ENCODE data around the gene MX1. TPM values are rescaled to one million over a fixed set of nuclear protein-coding genes. Genes with fewer than 3 reads are reported as not detected.

MX1 gene
- total RNA-seq, 1 experiment from 2014 or later: 1.8 TPM

DNA sequence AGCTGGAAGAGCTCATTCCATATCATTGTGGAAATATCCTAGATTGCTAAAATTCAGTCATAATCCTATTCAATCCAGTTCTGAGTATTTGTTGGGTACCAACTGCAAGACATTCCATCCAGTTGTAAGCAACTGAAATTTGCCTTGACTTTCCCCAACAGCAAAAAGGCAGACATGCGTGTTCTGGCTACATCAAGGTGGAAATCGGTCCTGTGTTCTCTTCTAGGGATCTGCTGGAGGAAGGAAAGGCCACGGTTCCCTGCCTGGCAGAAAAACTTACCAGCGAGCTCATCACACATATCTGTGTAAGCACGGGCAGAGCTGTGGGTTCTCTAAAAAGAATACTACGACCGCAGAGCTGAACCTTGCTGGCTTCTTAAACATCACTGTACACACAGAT, 17.5 kb downstream of the MX1 start:
- CTCF ChIA-PET: no interaction called here
- TF ChIP-seq, protein P1, sequence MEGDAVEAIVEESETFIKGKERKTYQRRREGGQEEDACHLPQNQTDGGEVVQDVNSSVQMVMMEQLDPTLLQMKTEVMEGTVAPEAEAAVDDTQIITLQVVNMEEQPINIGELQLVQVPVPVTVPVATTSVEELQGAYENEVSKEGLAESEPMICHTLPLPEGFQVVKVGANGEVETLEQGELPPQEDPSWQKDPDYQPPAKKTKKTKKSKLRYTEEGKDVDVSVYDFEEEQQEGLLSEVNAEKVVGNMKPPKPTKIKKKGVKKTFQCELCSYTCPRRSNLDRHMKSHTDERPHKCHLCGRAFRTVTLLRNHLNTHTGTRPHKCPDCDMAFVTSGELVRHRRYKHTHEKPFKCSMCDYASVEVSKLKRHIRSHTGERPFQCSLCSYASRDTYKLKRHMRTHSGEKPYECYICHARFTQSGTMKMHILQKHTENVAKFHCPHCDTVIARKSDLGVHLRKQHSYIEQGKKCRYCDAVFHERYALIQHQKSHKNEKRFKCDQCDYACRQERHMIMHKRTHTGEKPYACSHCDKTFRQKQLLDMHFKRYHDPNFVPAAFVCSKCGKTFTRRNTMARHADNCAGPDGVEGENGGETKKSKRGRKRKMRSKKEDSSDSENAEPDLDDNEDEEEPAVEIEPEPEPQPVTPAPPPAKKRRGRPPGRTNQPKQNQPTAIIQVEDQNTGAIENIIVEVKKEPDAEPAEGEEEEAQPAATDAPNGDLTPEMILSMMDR (IDR thresholded peaks at IDR 0.05; ENCODE audit: unreplicated experiment): no peak
- Mint-ChIP-seq H3K4me1 (ENCODE audit: insufficient read depth, unreplicated experiment) (no peaks in the 10 kb centered on the region), H3K36me3 (ENCODE audit: insufficient read depth, unreplicated experiment) (no peaks in the 10 kb centered on the region), H3K27me3 (ENCODE audit: insufficient read depth, unreplicated experiment) (no peaks in the 10 kb centered on the region), H3K4me3 (ENCODE audit: unreplicated experiment) (no peak overlapping the region), H3K27ac (ENCODE audit: low read depth, unreplicated experiment) (no peak overlapping the region), H3K9me3 (ENCODE audit: unreplicated experiment) (no peaks in the 10 kb centered on the region)
- POLR2A ChIA-PET: no interaction called here
- DNase-seq (ENCODE audit: unreplicated experiment): no peak
- BruUV-seq (replicated peaks): no TSS peak
- intact Hi-C loops (cut with micrococcal nuclease): no loop called here

DNA sequence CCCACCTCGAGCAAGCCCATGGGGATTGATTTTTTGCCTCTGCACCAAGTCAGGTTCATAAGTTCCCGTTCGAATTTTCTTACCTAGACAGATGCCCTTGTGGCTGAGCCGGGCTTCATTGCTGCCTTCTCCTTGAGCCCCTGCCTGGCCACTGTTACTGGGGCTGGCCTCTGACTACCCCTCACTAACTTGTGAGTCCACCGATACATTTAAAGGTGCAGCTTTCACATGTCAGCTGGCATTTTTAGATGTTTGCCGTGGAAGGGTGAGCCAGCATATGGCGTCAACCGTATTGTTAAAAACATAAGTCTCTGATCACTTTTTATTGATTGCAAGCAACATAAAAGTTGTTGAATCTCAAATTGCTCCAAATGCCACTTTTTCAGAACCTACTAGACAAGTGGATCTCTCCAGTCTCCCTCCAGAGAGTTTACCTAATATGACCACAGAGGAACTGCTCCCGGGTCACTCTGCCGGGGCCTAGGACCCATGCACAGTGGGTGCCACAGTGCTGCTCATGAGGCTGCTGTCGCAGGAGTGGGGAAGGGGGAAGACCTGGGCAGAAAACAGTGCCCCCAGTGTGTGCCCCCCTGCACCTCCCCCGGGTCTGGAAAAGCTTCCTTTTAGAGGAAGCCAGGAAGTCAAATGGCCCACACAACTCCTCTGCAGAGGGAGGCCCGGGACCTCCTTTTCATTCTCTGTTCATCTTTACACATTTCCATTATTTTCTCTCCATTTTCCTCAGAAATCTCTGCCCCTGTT, 18.8 kb downstream of the MX1 start:
- Mint-ChIP-seq H3K4me1 (ENCODE audit: insufficient read depth, unreplicated experiment) (no peaks in the 10 kb centered on the region), H3K27me3 (ENCODE audit: insufficient read depth, unreplicated experiment) (no peaks in the 10 kb centered on the region), H3K27ac (ENCODE audit: low read depth, unreplicated experiment) (no peak overlapping the region), H3K36me3 (ENCODE audit: insufficient read depth, unreplicated experiment) (no peaks in the 10 kb centered on the region), H3K4me3 (ENCODE audit: unreplicated experiment) (no peak overlapping the region), H3K9me3 (ENCODE audit: unreplicated experiment) (no peaks in the 10 kb centered on the region)
- ChIA-PET CTCF (interaction anchor here (0.7 to 1.3 kb wide), 3 partner anchors 10 to 323 kb away, joined by 3 to 4 read pairs (median 3); no protein-coding TSS in a partner anchor), POLR2A (interaction anchor here (0.7 kb wide), 1 partner anchor 343 kb away, joined by 3 read pairs; no protein-coding TSS in a partner anchor)
- intact Hi-C loops (cut with micrococcal nuclease): no loop called here
- no TSS peak for BruUV-seq (replicated peaks)
- DNase-seq (ENCODE audit: unreplicated experiment): no peak
- TF ChIP-seq, protein P1 (IDR thresholded peaks at IDR 0.05; ENCODE audit: unreplicated experiment): no peak

- ChIA-PET CTCF (no interaction called here), POLR2A (no interaction called here)
- no peaks in the 10 kb centered on the region for H3K4me1 Mint-ChIP-seq (ENCODE audit: insufficient read depth, unreplicated experiment)
- no peak for DNase-seq (ENCODE audit: unreplicated experiment)
- TF ChIP-seq, protein P1 (IDR thresholded peaks at IDR 0.05; ENCODE audit: unreplicated experiment): no peak
- H3K9me3 Mint-ChIP-seq (ENCODE audit: unreplicated experiment): no peaks in the 10 kb centered on the region
- no peak overlapping the region for H3K27ac Mint-ChIP-seq (ENCODE audit: low read depth, unreplicated experiment)
- no peaks in the 10 kb centered on the region for H3K27me3 Mint-ChIP-seq (ENCODE audit: insufficient read depth, unreplicated experiment)
- no peaks in the 10 kb centered on the region for H3K36me3 Mint-ChIP-seq (ENCODE audit: insufficient read depth, unreplicated experiment)
- BruUV-seq (replicated peaks): no TSS peak
- H3K4me3 Mint-ChIP-seq (ENCODE audit: unreplicated experiment): no peak overlapping the region
- intact Hi-C loops (cut with micrococcal nuclease): no loop called here
Measured at GRCh38 chr21:41445465-41445862, 19.4 kb downstream of the MX1 start.

DNA sequence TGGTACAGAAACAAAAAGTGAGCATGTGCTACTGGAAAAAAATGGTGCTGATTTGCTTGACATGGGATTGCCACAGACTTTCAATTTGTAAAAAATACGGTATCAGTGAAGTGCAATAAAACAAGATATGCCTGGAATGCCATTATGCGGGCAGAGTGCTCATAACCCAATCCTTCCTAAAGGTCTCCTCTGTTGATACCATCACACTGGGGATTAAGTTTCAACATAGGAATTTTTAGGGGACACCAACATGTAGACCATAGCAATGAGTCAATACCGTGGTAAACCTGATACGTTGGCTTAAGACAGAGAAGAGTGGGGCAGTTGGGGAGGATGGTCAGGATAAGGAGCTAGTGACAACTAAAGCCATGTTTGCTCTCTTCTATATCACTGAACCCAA, 20.5 kb downstream of the MX1 start:
- Mint-ChIP-seq H3K27ac (ENCODE audit: low read depth, unreplicated experiment) (no peak overlapping the region), H3K4me1 (ENCODE audit: insufficient read depth, unreplicated experiment) (no peaks in the 10 kb centered on the region), H3K36me3 (ENCODE audit: insufficient read depth, unreplicated experiment) (no peaks in the 10 kb centered on the region), H3K9me3 (ENCODE audit: unreplicated experiment) (no peaks in the 10 kb centered on the region), H3K4me3 (ENCODE audit: unreplicated experiment) (no peak overlapping the region), H3K27me3 (ENCODE audit: insufficient read depth, unreplicated experiment) (no peaks in the 10 kb centered on the region)
- ChIA-PET POLR2A (no interaction called here), CTCF (no interaction called here)
- DNase-seq (ENCODE audit: unreplicated experiment): no peak
- intact Hi-C loops (cut with micrococcal nuclease): no loop called here
- TF ChIP-seq, protein P1 (IDR thresholded peaks at IDR 0.05; ENCODE audit: unreplicated experiment): no peak
- no TSS peak for BruUV-seq (replicated peaks)

Measured in MCF 10A (cell line).